ENCODE results near the gene AQP2.

Gene AQP2

DNA sequence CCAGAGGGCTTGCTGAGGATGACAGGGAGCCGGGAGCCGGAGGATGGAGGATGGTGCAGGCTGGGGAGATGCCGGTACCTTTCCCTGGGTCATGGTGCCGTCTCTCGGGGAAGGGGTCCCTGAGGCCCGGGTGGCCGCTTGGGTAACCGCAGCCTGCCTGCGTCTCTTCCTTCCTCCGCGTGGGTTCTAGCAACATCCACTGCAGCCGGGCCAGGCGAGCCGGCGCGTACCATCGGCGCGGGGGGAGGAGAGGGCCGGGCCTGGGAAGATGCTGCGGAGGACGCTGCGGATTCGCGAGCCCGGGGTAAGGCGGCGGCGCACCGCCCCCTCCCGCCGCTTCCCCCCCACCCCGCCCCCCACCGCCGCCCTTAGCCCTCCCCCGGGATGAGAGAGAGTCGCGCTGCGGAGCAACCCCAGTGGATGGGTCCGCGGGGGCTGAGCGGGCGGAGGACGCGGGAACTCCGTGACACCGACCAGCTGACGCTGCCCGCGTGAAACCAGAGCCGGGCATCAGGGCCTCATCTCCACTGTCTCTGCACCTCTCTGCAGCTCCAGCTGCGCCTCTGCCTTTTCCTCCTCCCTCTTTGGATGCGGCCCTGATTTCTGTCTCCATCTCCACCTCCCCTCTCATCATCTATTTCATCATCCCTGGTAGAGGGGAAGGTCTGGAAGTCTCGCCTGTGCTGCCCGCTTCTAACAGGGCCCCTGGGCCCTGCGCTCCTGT, 46.7 kb upstream of the AQP2 start, which contains the start of gene FAIM2:
Gene FAIM2 (minus strand): TSS at position 201 of the 724 bp plus-strand sequence. CDS start 108 bp downstream, at position 93.
- peak within 1 kb of the TSS; percentile 76 for H3K4me3 Mint-ChIP-seq
- TF ChIP-seq, protein P1, sequence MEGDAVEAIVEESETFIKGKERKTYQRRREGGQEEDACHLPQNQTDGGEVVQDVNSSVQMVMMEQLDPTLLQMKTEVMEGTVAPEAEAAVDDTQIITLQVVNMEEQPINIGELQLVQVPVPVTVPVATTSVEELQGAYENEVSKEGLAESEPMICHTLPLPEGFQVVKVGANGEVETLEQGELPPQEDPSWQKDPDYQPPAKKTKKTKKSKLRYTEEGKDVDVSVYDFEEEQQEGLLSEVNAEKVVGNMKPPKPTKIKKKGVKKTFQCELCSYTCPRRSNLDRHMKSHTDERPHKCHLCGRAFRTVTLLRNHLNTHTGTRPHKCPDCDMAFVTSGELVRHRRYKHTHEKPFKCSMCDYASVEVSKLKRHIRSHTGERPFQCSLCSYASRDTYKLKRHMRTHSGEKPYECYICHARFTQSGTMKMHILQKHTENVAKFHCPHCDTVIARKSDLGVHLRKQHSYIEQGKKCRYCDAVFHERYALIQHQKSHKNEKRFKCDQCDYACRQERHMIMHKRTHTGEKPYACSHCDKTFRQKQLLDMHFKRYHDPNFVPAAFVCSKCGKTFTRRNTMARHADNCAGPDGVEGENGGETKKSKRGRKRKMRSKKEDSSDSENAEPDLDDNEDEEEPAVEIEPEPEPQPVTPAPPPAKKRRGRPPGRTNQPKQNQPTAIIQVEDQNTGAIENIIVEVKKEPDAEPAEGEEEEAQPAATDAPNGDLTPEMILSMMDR (IDR thresholded peaks at IDR 0.05): no peak
- DNase-seq: peak; percentile 67
- peaks cover 18% of the 10 kb centered on the region for H3K27me3 Mint-ChIP-seq (ENCODE audit: low read depth, poor library complexity)
- H3K9me3 Mint-ChIP-seq: no peaks in the 10 kb centered on the region
- H3K36me3 Mint-ChIP-seq (ENCODE audit: low read depth): no peaks in the 10 kb centered on the region
- peaks cover 70% of the 10 kb centered on the region for H3K4me1 Mint-ChIP-seq
- peak within 1 kb of the TSS; percentile 16 for H3K27ac Mint-ChIP-seq

DNA sequence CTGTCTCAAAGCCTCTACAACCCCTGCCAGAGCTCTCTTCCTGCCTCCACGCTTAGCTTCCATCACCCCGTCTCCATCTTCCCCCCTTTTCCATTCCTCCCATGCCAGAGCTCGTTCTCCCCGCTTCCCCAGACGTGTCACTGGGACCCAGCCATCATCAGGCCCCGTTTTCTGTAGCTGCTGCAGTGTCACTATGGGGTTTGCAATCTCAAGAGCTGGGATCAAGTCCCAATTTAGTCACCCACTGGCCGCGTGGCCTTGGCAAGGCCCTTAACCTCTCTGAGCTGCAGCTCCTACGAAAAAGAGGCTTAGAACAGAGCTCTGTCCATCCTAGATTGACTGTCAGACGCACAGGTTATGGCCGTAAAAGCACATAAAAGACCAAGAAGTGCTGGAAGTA, 45.9 kb upstream of the AQP2 start:
- no peaks in the 10 kb centered on the region for H3K36me3 Mint-ChIP-seq (ENCODE audit: low read depth)
- H3K4me1 Mint-ChIP-seq: peaks cover 70% of the 10 kb centered on the region
- DNase-seq: no peak
- H3K9me3 Mint-ChIP-seq: no peaks in the 10 kb centered on the region
- peak overlapping the region; percentile 76 for H3K4me3 Mint-ChIP-seq
- H3K27me3 Mint-ChIP-seq (ENCODE audit: low read depth, poor library complexity): peaks cover 18% of the 10 kb centered on the region
- TF ChIP-seq, protein P1 (IDR thresholded peaks at IDR 0.05): no peak
- no peak overlapping the region for H3K27ac Mint-ChIP-seq

DNA sequence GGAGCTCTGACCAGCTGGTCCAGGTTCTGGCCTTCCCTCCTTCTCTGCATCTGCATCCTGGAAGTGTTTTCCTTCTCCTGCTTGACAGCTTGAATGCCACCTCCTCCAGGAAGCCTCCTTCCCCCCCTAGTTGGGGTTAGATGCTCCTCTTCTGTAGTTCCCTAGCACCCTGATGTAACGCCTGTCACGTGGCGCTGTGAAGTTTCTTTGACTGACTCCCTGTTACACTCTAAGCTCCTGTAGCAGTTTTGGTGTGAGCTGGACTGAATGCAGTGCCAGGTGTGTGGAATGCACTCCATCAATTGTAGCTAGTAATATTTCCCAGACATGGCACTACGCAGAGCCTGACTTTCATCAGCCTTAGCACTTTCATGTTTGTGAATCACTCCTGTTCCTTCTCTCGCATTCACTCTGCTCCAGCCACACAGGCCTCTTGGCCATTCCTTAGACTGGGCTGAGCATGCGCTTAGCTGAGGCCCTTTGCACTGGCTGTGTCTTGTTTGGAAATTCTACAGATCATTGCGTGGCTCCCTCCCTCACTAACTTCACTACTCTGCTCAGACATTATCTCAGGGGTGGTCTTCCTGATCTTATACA, 44.7 kb upstream of the AQP2 start:
- Mint-ChIP-seq H3K4me1 (peaks cover 70% of the 10 kb centered on the region), H3K36me3 (ENCODE audit: low read depth) (no peaks in the 10 kb centered on the region), H3K4me3 (no peak overlapping the region), H3K27me3 (ENCODE audit: low read depth, poor library complexity) (peaks cover 18% of the 10 kb centered on the region), H3K27ac (no peak overlapping the region), H3K9me3 (no peaks in the 10 kb centered on the region)
- no peak for DNase-seq
- TF ChIP-seq, protein P1 (IDR thresholded peaks at IDR 0.05): no peak

- TF ChIP-seq, protein P1 (IDR thresholded peaks at IDR 0.05): no peak
- Mint-ChIP-seq H3K4me1 (peaks cover 66% of the 10 kb centered on the region), H3K9me3 (no peaks in the 10 kb centered on the region), H3K27ac (no peak overlapping the region), H3K4me3 (no peak overlapping the region), H3K27me3 (ENCODE audit: low read depth, poor library complexity) (peaks cover 18% of the 10 kb centered on the region), H3K36me3 (ENCODE audit: low read depth) (no peaks in the 10 kb centered on the region)
- no peak for DNase-seq
These were observed 43.2 kb upstream of the AQP2 start for GRCh38 chr12:49907352-49907751.

DNA sequence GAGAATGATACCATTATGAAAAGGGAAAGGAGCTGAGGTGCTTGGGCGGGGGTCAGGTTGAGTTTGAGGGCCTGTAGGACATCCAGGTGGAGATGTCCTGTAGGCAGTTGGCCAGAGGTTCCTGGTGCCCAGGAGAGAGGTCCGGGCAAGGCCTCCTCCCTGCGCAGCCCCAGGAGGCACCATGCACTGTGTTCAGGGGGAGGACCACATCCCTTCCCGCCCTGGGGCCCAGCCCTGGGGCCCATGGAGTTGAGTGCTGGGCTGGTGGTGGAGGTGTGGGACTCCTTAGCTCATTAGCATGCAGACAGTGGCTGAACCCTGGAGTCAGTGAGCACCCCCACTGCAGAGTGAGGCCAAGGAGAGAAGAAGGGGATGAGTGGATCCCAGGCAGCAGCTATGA, 41.2 kb upstream of the AQP2 start:
- H3K9me3 Mint-ChIP-seq: no peaks in the 10 kb centered on the region
- no peaks in the 10 kb centered on the region for H3K36me3 Mint-ChIP-seq (ENCODE audit: low read depth)
- peaks cover 15% of the 10 kb centered on the region for H3K27me3 Mint-ChIP-seq (ENCODE audit: low read depth, poor library complexity)
- DNase-seq: no peak
- TF ChIP-seq, protein P1 (IDR thresholded peaks at IDR 0.05): no peak
- peaks cover 70% of the 10 kb centered on the region for H3K4me1 Mint-ChIP-seq
- peak overlapping the region; percentile 5 for H3K4me3 Mint-ChIP-seq
- peak overlapping the region; percentile 7 for H3K27ac Mint-ChIP-seq
